Heart left ventricle (tissue), 13 donors: ENCODE results near the gene NLRP3.

Source experiments
- POLR2A ChIP-seq, 2 donors: fragments of 450-650 bp; IDR thresholded peaks; one replicate each; pipeline ENCODE4 v1.6.1; 2017; ENCODE audit warnings: antibody characterized with exemption in 2 of 2, mild to moderate bottlenecking in 2 of 2, moderate library complexity in 2 of 2
- TF ChIP-seq, protein P1 (sequence below), 12 donors: fragments of 200-600 bp; sonication (generic) in 4 of 12; IDR thresholded peaks; one replicate each; pipeline versions ENCODE4 v1.5.0 to v1.8.0; 2018 to 2022; ENCODE audit warnings: antibody characterized with exemption in 12 of 12, mild to moderate bottlenecking in 5 of 12
- donor health status: ischemic (EF 13 %, LVEDD 7.1; RV severe dilation, severe dysfunction).
- donor health status: DM: no; HTN: yes; CAD: no.
- donor health status: DM: no; HTN: no; CAD: no.
- donor health status: ischemic (EF 25% LVEDD 6.9; RV normal size, moderate dysfunction).
- donor health status: ischemic (EF 25% LVEDD 5.7; RV mildly dilated, moderate dysfunction).
- donor health status: ischemic (EF 35%, LVEDD 5.7; RV mildly dilated, moderate dysfunction).
- donor health status: nonischemic (EF 11% LVEDD 7.7; RV severe dilation, severe dysfunction).
- donor health status: DM: yes; HTN: yes; CAD: no.
- donor health status: PGD.
- donor health status: ischemic (EF 29% LVEDD 5.4; RV normal size, mild dysfunction).
- donor health status: nonischemic (EF 23%, LVEDD 6.1; RV moderate dilation, normal function).

GRCh38 chr1:247429496-247429895, 13.5 kb downstream of the NLRP3 start:
- TF ChIP-seq, protein P1, sequence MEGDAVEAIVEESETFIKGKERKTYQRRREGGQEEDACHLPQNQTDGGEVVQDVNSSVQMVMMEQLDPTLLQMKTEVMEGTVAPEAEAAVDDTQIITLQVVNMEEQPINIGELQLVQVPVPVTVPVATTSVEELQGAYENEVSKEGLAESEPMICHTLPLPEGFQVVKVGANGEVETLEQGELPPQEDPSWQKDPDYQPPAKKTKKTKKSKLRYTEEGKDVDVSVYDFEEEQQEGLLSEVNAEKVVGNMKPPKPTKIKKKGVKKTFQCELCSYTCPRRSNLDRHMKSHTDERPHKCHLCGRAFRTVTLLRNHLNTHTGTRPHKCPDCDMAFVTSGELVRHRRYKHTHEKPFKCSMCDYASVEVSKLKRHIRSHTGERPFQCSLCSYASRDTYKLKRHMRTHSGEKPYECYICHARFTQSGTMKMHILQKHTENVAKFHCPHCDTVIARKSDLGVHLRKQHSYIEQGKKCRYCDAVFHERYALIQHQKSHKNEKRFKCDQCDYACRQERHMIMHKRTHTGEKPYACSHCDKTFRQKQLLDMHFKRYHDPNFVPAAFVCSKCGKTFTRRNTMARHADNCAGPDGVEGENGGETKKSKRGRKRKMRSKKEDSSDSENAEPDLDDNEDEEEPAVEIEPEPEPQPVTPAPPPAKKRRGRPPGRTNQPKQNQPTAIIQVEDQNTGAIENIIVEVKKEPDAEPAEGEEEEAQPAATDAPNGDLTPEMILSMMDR (IDR thresholded peaks at IDR 0.05): no peak
- TF ChIP-seq POLR2A (IDR thresholded peaks at IDR 0.05): no peak
